Activated CD8-positive, alpha-beta T cell treated with anti-CD3 and anti-CD28 coated beads for 36 hours (primary cell): ENCODE results near the gene TOMM6. TPM values are rescaled to one million over a fixed set of nuclear protein-coding genes. Genes with fewer than 3 reads are reported as not detected.

ENCODE experiments used
- ATAC-seq: fragments of 200-7000 bp; cut with Tn5 transposase; one replicate; pipeline ENCODE4 v1.10.0; 2021; ENCODE audit warnings: mild to moderate bottlenecking, moderate library complexity
- CTCF ChIA-PET: fragments of 350-600 bp; sonication (Branson Sonifier 250); formaldehyde crosslinking; loops from one replicate; lab custom pipeline; 2021; ENCODE audit warnings: antibody characterized with exemption; lab: Charles Lee
- POLR2A ChIA-PET: fragments of 350-600 bp; sonication (Branson Sonifier 250); formaldehyde crosslinking; loops from one replicate; lab custom pipeline; 2021; ENCODE audit warnings: antibody characterized with exemption; lab: Charles Lee
- DNase-seq: peaks from one replicate; pipeline ENCODE4 v3.0.0-alpha.2; 2020
- H3K27ac Mint-ChIP-seq: one replicate; pipeline ENCODE4 v1.8.0; 2021; ENCODE audit warnings: mild to moderate bottlenecking, mixed read lengths
- H3K27me3 Mint-ChIP-seq: one replicate; pipeline ENCODE4 v1.8.0; 2021; ENCODE audit warnings: mixed read lengths
- H3K36me3 Mint-ChIP-seq: one replicate; pipeline ENCODE4 v1.8.0; 2021; ENCODE audit warnings: low read depth, mixed read lengths
- H3K4me1 Mint-ChIP-seq: one replicate; pipeline ENCODE4 v1.8.0; 2021; ENCODE audit warnings: low read depth, mixed read lengths
- H3K4me3 Mint-ChIP-seq: one replicate; pipeline ENCODE4 v1.8.0; 2021; ENCODE audit warnings: mild to moderate bottlenecking, moderate library complexity, mixed read lengths
- H3K9me3 Mint-ChIP-seq: one replicate; pipeline ENCODE4 v1.8.0; 2021; ENCODE audit warnings: mixed read lengths
- intact Hi-C: fragments of 100-400 bp; cut with micrococcal nuclease; formaldehyde crosslinking; loops from one replicate; pipeline ENCODE4 v1.10.0; 2022
- total RNA-seq, 2 experiments: library from RNA; stranded (reverse); gene quantifications; one replicate each; pipeline ENCODE4 v1.2.3, GENCODE V29; 2021
- TF ChIP-seq, protein P1 (sequence below): fragments of 200-600 bp; IDR thresholded peaks from one replicate; pipeline ENCODE4 v1.8.0; 2022; ENCODE audit warnings: antibody characterized with exemption, mild to moderate bottlenecking

The TOMM6 gene
- total RNA-seq, 2 experiments from 2014 or later = 310 to 314 TPM

DNA sequence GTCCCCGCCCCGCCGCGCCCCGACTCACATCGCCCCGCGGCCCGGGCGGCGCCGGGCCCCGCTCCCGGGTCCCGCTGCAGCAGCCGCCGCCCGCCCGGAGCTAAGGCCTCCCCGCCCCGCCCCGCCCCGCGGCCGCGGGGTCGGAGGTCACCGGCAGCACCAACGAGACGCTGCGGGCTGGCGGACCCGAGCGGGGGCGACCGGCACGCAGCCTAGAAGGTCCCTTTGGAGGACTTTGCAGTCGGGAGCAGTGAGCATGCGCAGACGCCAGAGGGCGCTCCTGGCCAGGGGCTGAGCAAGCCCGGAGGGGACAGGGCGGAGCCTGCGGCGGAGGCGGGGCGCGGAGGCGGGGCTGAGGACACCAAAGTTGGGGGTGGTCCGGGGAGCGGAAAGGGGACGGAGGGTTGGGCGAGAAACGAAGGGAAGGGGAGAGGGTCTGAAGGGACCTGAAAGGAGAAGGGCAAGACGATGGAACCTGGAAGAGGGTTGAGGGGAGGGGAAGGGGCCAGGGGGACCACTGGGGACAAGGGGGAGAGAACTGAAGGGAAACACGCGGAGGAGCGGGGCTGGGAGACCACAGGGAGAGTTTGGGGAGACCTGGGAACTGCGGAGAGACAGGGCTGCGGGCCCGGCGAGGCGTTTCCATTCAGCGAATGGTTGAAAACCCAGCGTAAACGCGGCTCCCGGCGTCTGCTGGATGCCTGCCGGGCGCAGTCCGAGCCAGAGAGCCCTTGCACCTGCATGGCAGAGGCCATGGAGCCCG, 7.5 kb upstream of the TOMM6 start, which contains the start of gene FRS3:
TSS of gene FRS3 (minus strand) at position 113 of the 763 bp plus-strand sequence. CDS start 2,913 bp downstream, outside the sequence.
- Mint-ChIP-seq H3K27me3 (peaks cover 6% of the 10 kb centered on the region), H3K27ac (peak within 1 kb of the TSS; percentile 43), H3K9me3 (no peaks in the 10 kb centered on the region), H3K36me3 (no peaks in the 10 kb centered on the region), H3K4me1 (peaks cover 17% of the 10 kb centered on the region), H3K4me3 (peak within 1 kb of the TSS; percentile 88)
- intact Hi-C loops = loop anchor here (10.0 kb wide), 1 partner anchor 145 kb away; the partner anchor contains the start of genes BYSL and MED20
- CTCF ChIA-PET = interaction anchor here (0.6 to 12.8 kb wide), 5 partner anchors 8 to 266 kb away, joined by 3 to 214 read pairs (median 3); partner anchors contain the start of gene TAF8
- POLR2A ChIA-PET = no interaction called here
- peak; percentile 99 for DNase-seq
- TF ChIP-seq, protein P1, sequence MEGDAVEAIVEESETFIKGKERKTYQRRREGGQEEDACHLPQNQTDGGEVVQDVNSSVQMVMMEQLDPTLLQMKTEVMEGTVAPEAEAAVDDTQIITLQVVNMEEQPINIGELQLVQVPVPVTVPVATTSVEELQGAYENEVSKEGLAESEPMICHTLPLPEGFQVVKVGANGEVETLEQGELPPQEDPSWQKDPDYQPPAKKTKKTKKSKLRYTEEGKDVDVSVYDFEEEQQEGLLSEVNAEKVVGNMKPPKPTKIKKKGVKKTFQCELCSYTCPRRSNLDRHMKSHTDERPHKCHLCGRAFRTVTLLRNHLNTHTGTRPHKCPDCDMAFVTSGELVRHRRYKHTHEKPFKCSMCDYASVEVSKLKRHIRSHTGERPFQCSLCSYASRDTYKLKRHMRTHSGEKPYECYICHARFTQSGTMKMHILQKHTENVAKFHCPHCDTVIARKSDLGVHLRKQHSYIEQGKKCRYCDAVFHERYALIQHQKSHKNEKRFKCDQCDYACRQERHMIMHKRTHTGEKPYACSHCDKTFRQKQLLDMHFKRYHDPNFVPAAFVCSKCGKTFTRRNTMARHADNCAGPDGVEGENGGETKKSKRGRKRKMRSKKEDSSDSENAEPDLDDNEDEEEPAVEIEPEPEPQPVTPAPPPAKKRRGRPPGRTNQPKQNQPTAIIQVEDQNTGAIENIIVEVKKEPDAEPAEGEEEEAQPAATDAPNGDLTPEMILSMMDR = peak; percentile 78
- ATAC-seq = peak; percentile 98

DNA sequence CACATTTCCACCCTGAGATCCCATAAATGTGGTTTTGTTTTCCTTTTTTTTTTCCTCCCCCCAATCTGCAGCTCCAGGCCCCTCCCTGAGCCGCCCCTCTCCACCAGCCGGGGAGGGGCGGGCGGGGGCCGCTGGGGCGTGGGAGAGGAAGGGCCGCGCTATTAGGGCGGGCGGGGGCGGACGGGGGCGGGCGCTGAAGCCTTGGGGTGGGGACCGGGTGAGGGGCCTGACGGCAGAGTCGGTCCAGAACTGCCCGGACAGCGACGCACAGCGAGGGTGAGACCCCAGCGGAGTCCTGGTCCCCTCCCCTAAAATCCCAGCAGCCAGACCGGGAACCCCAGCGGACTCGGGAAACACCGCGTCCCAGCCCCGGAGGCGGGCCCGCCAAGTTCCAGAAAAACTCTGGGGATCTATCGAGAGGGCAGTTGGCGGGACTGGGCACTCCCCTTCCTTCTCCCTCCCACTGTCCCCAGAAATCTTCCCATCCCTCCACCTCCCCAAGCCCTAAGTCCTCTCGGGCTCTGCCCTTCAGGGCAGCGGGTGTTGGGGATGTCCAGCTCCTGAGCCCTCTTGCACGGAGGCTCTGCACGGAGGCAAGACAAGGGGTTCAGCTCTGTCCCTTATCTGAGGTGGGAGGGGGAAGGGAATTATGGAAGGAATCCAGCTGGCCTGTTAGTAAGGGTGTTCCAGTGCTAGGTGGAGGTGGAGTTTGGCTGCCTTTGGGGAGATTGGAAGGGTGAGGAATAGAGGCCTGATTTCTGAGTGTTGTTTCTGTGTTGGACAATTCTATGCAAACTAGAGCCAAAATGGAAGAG, 6.7 kb upstream of the TOMM6 start, which contains the start of gene PRICKLE4:
TSS of gene PRICKLE4 (plus strand) at position 232 of the 815 bp plus-strand sequence. CDS start 2,692 bp downstream, outside the sequence.
- Mint-ChIP-seq H3K27me3 (peaks cover 6% of the 10 kb centered on the region), H3K9me3 (no peaks in the 10 kb centered on the region), H3K4me3 (peak within 1 kb of the TSS; percentile 83), H3K27ac (peak within 1 kb of the TSS; percentile 42), H3K4me1 (peaks cover 18% of the 10 kb centered on the region), H3K36me3 (no peaks in the 10 kb centered on the region)
- DNase-seq = no peak
- ChIA-PET CTCF (interaction anchor here (1.1 to 12.8 kb wide), 6 partner anchors 8 to 324 kb away, joined by 3 to 214 read pairs (median 5); partner anchors contain the start of genes BYSL, MED20 and TAF8), POLR2A (no interaction called here)
- intact Hi-C loops = loop anchor here (10.0 kb wide), 1 partner anchor 144 kb away; the partner anchor contains the start of genes BYSL and MED20
- no peak for ATAC-seq
- TF ChIP-seq, protein P1 = no peak

- CTCF ChIA-PET = interaction anchor here (0.8 to 12.8 kb wide), 8 partner anchors 9 to 389 kb away, joined by 3 to 214 read pairs (median 4); partner anchors contain the start of genes BYSL, MED20 and TAF8
- DNase-seq = no peak
- TF ChIP-seq, protein P1 = no peak
- Mint-ChIP-seq H3K4me3 (peak overlapping the region; percentile 83), H3K27ac (no peak overlapping the region), H3K9me3 (no peaks in the 10 kb centered on the region), H3K36me3 (no peaks in the 10 kb centered on the region), H3K4me1 (peaks cover 21% of the 10 kb centered on the region), H3K27me3 (peaks cover 6% of the 10 kb centered on the region)
- intact Hi-C loops = loop anchor here (10.0 kb wide), 1 partner anchor 143 kb away; the partner anchor contains the start of genes BYSL and MED20
- POLR2A ChIA-PET = no interaction called here
- ATAC-seq = no peak
Measured at GRCh38 chr6:41781366-41781730, 6.1 kb upstream of the TOMM6 start.

GRCh38 chr6:41783106-41783780, 4.3 kb upstream of the TOMM6 start:
- intact Hi-C loops = loop anchor here (10.0 kb wide), 1 partner anchor 142 kb away; the partner anchor contains the start of genes BYSL and MED20
- TF ChIP-seq, protein P1 = no peak
- H3K27ac Mint-ChIP-seq = no peak overlapping the region
- peaks cover 20% of the 10 kb centered on the region for H3K4me1 Mint-ChIP-seq
- peaks cover 6% of the 10 kb centered on the region for H3K36me3 Mint-ChIP-seq
- H3K27me3 Mint-ChIP-seq = peaks cover 6% of the 10 kb centered on the region
- no peaks in the 10 kb centered on the region for H3K9me3 Mint-ChIP-seq
- no peak for ATAC-seq
- ChIA-PET CTCF (interaction anchor here (0.6 to 12.8 kb wide), 4 partner anchors 18 to 321 kb away, joined by 4 to 214 read pairs (median 6); partner anchors contain the start of gene TAF8), POLR2A (interaction anchor here (0.6 to 0.8 kb wide), 2 partner anchors 152 to 261 kb away, joined by 3 to 4 read pairs; no protein-coding TSS in a partner anchor)
- DNase-seq = no peak
- no peak overlapping the region for H3K4me3 Mint-ChIP-seq
